HG03521 (cell line): Measurements from ENCODE around the gene DCUN1D2.
"Not testable (repeated sequence)": the region's sequence is repeated elsewhere in the genome, so short reads cannot be mapped to it uniquely, and the experiment has no call there.

Experiments
- ATAC-seq: cut with Tn5 transposase; IDR thresholded peaks from one replicate; pipeline ENCODE4 v1.9.1; 2021; ENCODE audit warnings: mild to moderate bottlenecking, moderate library complexity; ENCODE audit not compliant: unreplicated experiment

Gene DCUN1D2

GRCh38 chr13:113468472-113469201 is 21.9 kb downstream of the DCUN1D2 start:
- no peak for ATAC-seq

GRCh38 chr13:113468029-113468428 is 22.5 kb downstream of the DCUN1D2 start:
- no peak for ATAC-seq

- ATAC-seq = no peak
These were observed 24.1 kb downstream of the DCUN1D2 start for GRCh38 chr13:113466383-113466782.

- no peak for ATAC-seq
These were observed 25.2 kb downstream of the DCUN1D2 start for GRCh38 chr13:113465300-113465699.

GRCh38 chr13:113464476-113464875 is 26.0 kb downstream of the DCUN1D2 start:
- ATAC-seq = no peak

- no peak for ATAC-seq
These were observed 29.3 kb downstream of the DCUN1D2 start for GRCh38 chr13:113461022-113461751.

- ATAC-seq = no peak
These were observed 29.9 kb downstream of the DCUN1D2 start for GRCh38 chr13:113460599-113460998.

GRCh38 chr13:113460064-113460555 is 30.4 kb downstream of the DCUN1D2 start:
- no peak for ATAC-seq

GRCh38 chr13:113458253-113459065 is 32.1 kb downstream of the DCUN1D2 start:
- no peak for ATAC-seq

- ATAC-seq = no peak
These were observed 33.0 kb downstream of the DCUN1D2 start for GRCh38 chr13:113457510-113457909.

GRCh38 chr13:113456116-113456702 is 34.3 kb downstream of the DCUN1D2 start:
- no peak for ATAC-seq

GRCh38 chr13:113455384-113455783 is 35.1 kb downstream of the DCUN1D2 start:
- ATAC-seq = no peak

GRCh38 chr13:113454936-113455335 is 35.6 kb downstream of the DCUN1D2 start:
- no peak for ATAC-seq

GRCh38 chr13:113452942-113453901 is 37.3 kb downstream of the DCUN1D2 start, which contains the start of gene ADPRHL1:
ADPRHL1 (minus strand) TSS chr13:113453488; CDS start chr13:113453437, 51 bp downstream.
- no peak for ATAC-seq

GRCh38 chr13:113452466-113452865 is 38.0 kb downstream of the DCUN1D2 start:
- no peak for ATAC-seq

GRCh38 chr13:113451951-113452421 is 38.5 kb downstream of the DCUN1D2 start:
- no peak for ATAC-seq

GRCh38 chr13:113450861-113451620 is 39.5 kb downstream of the DCUN1D2 start:
- ATAC-seq = not testable (repeated sequence)

- ATAC-seq = not testable (repeated sequence)
These were observed 40.2 kb downstream of the DCUN1D2 start for GRCh38 chr13:113450348-113450744.
